Measurements from ENCODE around the gene EYA2. TPM values are rescaled to one million over a fixed set of nuclear protein-coding genes. Genes with fewer than 3 reads are reported as not detected.

Gene EYA2
- total RNA-seq, 1 donor from 2014 or later = 9.0 TPM

DNA sequence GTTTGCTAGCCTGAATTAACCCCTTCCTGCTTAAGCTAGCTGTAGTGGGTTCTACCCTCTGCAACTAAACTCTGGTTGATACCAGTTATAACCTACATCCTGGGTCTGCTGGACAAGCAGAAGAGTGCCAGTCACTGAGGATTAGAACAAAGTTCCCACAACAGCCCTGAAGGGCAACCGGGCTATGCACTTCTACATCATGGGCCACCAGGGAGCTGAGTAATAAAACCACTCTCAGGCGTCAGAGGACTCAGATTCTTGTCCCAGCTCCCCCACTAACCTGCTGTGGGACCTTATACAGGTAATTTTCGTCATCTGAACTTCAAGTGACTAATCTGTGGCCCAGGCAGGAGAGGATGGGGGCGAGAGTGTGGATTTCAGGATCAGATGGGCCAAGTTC lies 56.8 kb downstream of the EYA2 start:
- TF ChIP-seq, protein P1, sequence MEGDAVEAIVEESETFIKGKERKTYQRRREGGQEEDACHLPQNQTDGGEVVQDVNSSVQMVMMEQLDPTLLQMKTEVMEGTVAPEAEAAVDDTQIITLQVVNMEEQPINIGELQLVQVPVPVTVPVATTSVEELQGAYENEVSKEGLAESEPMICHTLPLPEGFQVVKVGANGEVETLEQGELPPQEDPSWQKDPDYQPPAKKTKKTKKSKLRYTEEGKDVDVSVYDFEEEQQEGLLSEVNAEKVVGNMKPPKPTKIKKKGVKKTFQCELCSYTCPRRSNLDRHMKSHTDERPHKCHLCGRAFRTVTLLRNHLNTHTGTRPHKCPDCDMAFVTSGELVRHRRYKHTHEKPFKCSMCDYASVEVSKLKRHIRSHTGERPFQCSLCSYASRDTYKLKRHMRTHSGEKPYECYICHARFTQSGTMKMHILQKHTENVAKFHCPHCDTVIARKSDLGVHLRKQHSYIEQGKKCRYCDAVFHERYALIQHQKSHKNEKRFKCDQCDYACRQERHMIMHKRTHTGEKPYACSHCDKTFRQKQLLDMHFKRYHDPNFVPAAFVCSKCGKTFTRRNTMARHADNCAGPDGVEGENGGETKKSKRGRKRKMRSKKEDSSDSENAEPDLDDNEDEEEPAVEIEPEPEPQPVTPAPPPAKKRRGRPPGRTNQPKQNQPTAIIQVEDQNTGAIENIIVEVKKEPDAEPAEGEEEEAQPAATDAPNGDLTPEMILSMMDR (IDR thresholded peaks at IDR 0.05; ENCODE audit: unreplicated experiment) = no peak
- DNase-seq (ENCODE audit: low spot score in 2 of 2, unreplicated experiment in 2 of 2) = no peak
- H3K27me3 Mint-ChIP-seq (ENCODE audit: low read depth) = no peaks in the 10 kb centered on the region
- peaks cover 14% of the 10 kb centered on the region for H3K9me3 Mint-ChIP-seq
- no peak overlapping the region for H3K27ac Mint-ChIP-seq
- no peaks in the 10 kb centered on the region for H3K4me1 Mint-ChIP-seq
- peaks cover 2% of the 10 kb centered on the region for H3K36me3 Mint-ChIP-seq
- no peak overlapping the region for H3K4me3 Mint-ChIP-seq

DNA sequence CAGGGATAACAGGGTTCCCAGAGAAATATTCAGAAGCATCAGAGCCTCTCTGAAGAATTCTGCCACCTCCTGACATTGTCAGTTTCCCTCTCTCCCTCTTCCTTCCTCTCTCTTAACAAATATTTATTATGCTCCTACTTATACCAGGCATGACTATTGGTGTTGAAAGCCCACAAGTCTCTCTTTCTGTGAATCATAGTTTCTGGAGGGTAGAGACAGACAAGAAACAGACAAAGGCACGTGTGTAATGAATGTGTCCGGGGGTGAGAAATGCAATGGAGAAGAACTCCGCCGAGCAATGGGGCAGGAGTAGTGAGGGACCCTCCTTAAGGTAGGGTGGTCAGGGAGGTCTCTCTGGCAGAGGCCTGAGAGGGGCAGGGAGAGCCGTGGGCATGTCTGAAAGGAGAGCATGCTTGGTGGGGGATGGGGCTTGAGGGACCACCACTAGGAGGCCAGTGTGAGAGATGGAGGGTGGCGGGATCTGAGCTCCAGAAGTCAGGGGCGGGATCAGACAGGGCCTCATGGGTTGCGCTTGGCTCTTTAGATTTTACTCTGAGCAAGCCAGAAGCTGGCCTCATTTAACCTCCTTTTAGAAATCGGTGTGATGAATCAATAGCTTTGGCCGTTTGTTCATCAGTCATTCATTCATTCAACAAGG lies 57.3 kb downstream of the EYA2 start:
- Mint-ChIP-seq H3K9me3 (peaks cover 17% of the 10 kb centered on the region), H3K27me3 (ENCODE audit: low read depth) (no peaks in the 10 kb centered on the region), H3K27ac (no peak overlapping the region), H3K4me1 (no peaks in the 10 kb centered on the region), H3K4me3 (no peak overlapping the region), H3K36me3 (peaks cover 3% of the 10 kb centered on the region)
- TF ChIP-seq, protein P1 (IDR thresholded peaks at IDR 0.05; ENCODE audit: unreplicated experiment) = no peak
- no peak for DNase-seq (ENCODE audit: low spot score in 2 of 2, unreplicated experiment in 2 of 2)

DNA sequence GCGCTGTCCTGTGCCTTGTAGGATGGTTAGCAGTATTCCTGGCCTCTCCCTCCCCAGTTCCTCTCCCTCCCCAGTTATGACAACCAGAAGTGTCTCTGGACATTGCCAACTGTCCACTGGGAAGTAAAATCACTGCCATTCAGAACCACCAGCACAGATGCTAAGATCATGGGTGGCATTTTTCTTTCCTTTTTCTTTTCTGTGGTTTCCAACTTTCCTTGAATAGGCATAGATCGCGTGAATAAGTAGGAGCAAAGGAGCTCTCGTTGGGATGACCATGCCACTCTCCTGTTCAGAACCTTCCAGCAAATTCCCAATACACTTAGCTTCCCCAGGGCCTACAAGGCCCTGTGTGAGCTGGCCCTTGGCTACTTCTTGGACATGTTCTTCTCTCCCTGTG lies 59.0 kb downstream of the EYA2 start:
- H3K27ac Mint-ChIP-seq = no peak overlapping the region
- H3K4me1 Mint-ChIP-seq = no peaks in the 10 kb centered on the region
- no peak overlapping the region for H3K4me3 Mint-ChIP-seq
- H3K27me3 Mint-ChIP-seq (ENCODE audit: low read depth) = no peaks in the 10 kb centered on the region
- DNase-seq (ENCODE audit: low spot score in 2 of 2, unreplicated experiment in 2 of 2) = no peak
- TF ChIP-seq, protein P1 (IDR thresholded peaks at IDR 0.05; ENCODE audit: unreplicated experiment) = no peak
- H3K36me3 Mint-ChIP-seq = peaks cover 3% of the 10 kb centered on the region
- peaks cover 15% of the 10 kb centered on the region for H3K9me3 Mint-ChIP-seq

DNA sequence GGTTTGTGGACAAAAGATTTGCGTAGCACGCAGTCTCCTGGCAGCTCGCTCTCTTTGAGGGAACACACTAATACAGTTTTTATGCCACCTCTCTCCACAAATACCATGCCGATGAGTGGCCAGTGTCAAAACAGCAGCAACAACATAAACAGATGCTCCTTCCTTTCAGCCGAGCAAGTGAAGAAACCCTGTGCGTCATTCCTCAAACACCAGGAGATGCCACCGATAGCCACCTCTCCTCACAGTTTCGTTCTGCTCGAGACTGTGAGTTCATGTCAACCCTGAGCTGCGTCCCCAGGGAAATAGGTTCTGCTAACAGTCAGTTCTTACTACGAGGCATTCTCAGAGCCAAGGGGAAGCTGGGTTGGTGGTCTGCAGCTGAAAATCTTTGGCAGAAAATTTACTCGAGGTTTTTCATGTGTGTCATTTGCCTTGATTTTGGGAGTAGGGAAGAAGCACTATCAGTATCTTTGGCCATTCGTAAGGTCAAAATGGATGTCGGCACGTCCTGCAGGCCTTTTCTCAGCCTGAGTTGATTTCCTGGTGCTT lies 59.9 kb downstream of the EYA2 start:
- no peak overlapping the region for H3K27ac Mint-ChIP-seq
- no peaks in the 10 kb centered on the region for H3K4me1 Mint-ChIP-seq
- DNase-seq (ENCODE audit: low spot score in 2 of 2, unreplicated experiment in 2 of 2) = no peak
- H3K36me3 Mint-ChIP-seq = peaks cover 3% of the 10 kb centered on the region
- H3K27me3 Mint-ChIP-seq (ENCODE audit: low read depth) = no peaks in the 10 kb centered on the region
- no peak overlapping the region for H3K4me3 Mint-ChIP-seq
- TF ChIP-seq, protein P1 (IDR thresholded peaks at IDR 0.05; ENCODE audit: unreplicated experiment) = no peak
- peaks cover 15% of the 10 kb centered on the region for H3K9me3 Mint-ChIP-seq

DNA sequence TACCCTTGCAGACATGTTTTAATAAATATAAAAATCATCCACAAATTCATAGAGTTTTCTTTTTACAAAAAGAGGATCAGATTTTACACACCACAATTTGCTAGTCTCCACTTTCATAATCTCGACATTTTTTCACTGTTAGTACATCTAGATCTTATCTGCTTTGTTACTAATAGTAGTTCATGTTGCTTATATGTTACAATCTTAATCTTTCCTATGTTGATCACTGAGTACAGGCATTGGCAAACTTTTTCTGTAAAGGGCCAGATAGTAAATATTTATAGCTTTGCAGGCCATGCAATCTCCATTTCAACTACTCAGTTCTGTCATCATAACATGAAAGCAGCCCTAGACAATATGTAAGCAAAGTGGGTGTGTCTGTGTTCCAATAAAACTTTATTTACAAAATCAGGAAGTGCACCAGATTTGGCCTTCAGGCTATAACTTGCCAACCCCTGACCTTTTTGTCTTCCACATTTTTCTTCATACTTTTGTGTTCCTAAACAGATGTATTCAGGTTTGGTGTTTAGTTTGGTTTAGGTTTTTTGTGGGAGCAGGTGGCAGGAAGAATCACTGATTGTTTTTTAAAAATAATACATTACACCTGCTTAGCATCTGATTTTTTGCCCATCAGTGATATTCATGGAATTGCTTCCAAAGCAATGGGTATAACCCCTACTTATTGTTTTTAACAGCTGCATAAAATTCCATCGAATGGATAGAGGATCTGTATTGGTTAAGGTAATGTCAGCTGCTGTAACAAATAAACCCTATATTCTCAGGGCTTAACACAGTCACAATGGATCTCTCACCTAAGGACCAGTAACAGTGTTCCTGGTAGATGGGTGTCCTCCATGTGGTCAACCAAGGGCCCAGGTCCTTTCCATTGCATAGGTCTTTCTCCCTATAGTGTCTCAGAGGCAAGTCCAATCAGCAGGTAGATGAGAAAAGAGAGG lies 61.2 kb downstream of the EYA2 start:
- H3K4me3 Mint-ChIP-seq = no peak overlapping the region
- DNase-seq (ENCODE audit: low spot score in 2 of 2, unreplicated experiment in 2 of 2) = no peak
- TF ChIP-seq, protein P1 (IDR thresholded peaks at IDR 0.05; ENCODE audit: unreplicated experiment) = no peak
- H3K27me3 Mint-ChIP-seq (ENCODE audit: low read depth) = no peaks in the 10 kb centered on the region
- H3K9me3 Mint-ChIP-seq = peaks cover 15% of the 10 kb centered on the region
- H3K36me3 Mint-ChIP-seq = peaks cover 3% of the 10 kb centered on the region
- no peaks in the 10 kb centered on the region for H3K4me1 Mint-ChIP-seq
- H3K27ac Mint-ChIP-seq = no peak overlapping the region
